Endodermal cell (in vitro differentiated cells): Measurements from ENCODE around the gene GPR4. TPM values are rescaled to one million over a fixed set of nuclear protein-coding genes. Genes with fewer than 3 reads are reported as not detected.
"Not testable (repeated sequence)": the region's sequence is repeated elsewhere in the genome, so short reads cannot be mapped to it uniquely, and the experiment has no call there.

ENCODE experiments used
- DNase-seq: peaks from one replicate; pipeline ENCODE4 v3.0.0-alpha.2; 2017
- H3K27ac ChIP-seq: 2 replicates; pipeline ENCODE4 v1.5.1; 2013; ENCODE audit warnings: mild to moderate bottlenecking, low read depth, low read length, moderate library complexity
- H3K27me3 ChIP-seq: 2 replicates; pipeline ENCODE4 v1.6.1; 2013; ENCODE audit warnings: mild to moderate bottlenecking, low read length, moderate library complexity; ENCODE audit not compliant: insufficient read depth, control insufficient read depth, poor library complexity, severe bottlenecking
- H3K36me3 ChIP-seq: 2 replicates; pipeline ENCODE4 v1.7.0; 2013; ENCODE audit warnings: mild to moderate bottlenecking, low read length, moderate library complexity; ENCODE audit not compliant: control insufficient read depth, insufficient read depth
- H3K4me1 ChIP-seq: one replicate; pipeline ENCODE4 v1.7.0; 2013; ENCODE audit warnings: low read length; ENCODE audit not compliant: control insufficient read depth, insufficient read depth
- H3K4me3 ChIP-seq: 2 replicates; pipeline ENCODE4 v1.5.1; 2013; ENCODE audit warnings: mild to moderate bottlenecking, low read length, moderate library complexity
- H3K9ac ChIP-seq: 2 replicates; pipeline ENCODE4 v1.6.1; 2013; ENCODE audit warnings: mild to moderate bottlenecking, low read length, moderate library complexity; ENCODE audit not compliant: poor library complexity, severe bottlenecking; ENCODE audit errors: extremely low read depth
- H3K9me3 ChIP-seq: 2 replicates; pipeline ENCODE4 v1.6.1; 2013; ENCODE audit warnings: mild to moderate bottlenecking, low read length, moderate library complexity; ENCODE audit not compliant: control insufficient read depth
- H3K27ac Mint-ChIP-seq: 2 replicates; pipeline ENCODE4 v1.8.0; 2020; ENCODE audit warnings: mixed read lengths
- H3K27me3 Mint-ChIP-seq: 2 replicates; pipeline ENCODE4 v1.8.0; 2021; ENCODE audit warnings: mild to moderate bottlenecking, mixed read lengths; ENCODE audit not compliant: insufficient read depth
- H3K36me3 Mint-ChIP-seq: 2 replicates; pipeline ENCODE4 v1.8.0; 2020; ENCODE audit warnings: low read depth, mixed read lengths
- H3K4me1 Mint-ChIP-seq: 2 replicates; pipeline ENCODE4 v1.8.0; 2020; ENCODE audit warnings: mixed read lengths
- H3K4me3 Mint-ChIP-seq: 2 replicates; pipeline ENCODE4 v1.8.0; 2020; ENCODE audit warnings: mild to moderate bottlenecking, moderate library complexity, mixed read lengths
- H3K9me3 Mint-ChIP-seq: 2 replicates; pipeline ENCODE4 v1.8.0; 2020; ENCODE audit warnings: mild to moderate bottlenecking, mixed read lengths
- WGBS, 2 experiments: methylation state at CpG; one replicate each; pipeline versions ENCODE4 v1.1.5 to v1.1.7; 2013; ENCODE audit warnings: missing lambda C conversion rate in 2 of 2, mixed read lengths in 1 of 2; ENCODE audit not compliant: insufficient coverage in 1 of 2, insufficient read length in 1 of 2; 5-methylcytosine and 5-hydroxymethylcytosine counted together
- total RNA-seq, 2 donors: library from RNA; stranded (reverse); fragmentation: NEBNext Ultra II Directional in 1 of 2; extraction: Animal tissue kit (Norgen Biotek cat#: 25700) in 1 of 2; gene quantifications; 2 replicates in 1 of 2; 3 replicates in 1 of 2; pipeline ENCODE4 v1.2.1, GENCODE V29; 2021
- TF ChIP-seq, protein P1 (sequence below): fragments of 200-600 bp; sonication (generic); conservative IDR thresholded peaks from 2 replicates; pipeline ENCODE4 v1.5.0; 2021; ENCODE audit warnings: antibody characterized with exemption, mild to moderate bottlenecking

GPR4 gene
- total RNA-seq, 2 donors from 2014 or later: not detected

DNA sequence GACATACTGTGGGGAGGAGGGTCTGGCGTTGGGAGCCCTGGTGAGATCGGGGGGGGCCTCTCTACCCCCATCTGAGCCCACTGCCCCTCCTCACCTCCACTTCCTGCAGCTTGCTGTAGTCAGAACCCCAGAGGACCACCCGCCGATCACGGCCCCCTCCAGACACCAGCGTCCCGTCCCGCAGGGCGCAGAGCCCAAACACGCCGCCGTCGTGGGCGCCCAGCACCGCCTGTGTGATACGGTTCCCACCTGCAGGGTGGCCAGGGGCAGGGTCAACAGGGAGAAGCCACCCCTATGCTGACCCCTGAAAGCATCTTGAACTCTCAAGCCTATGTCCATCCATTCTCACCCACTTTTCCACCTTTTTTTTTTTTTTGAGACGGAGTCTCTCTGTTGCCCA, 19.4 kb upstream of the GPR4 start:
- H3K9ac ChIP-seq: no peak overlapping the region
- no peaks in the 10 kb centered on the region for H3K4me1 ChIP-seq
- peaks cover 6% of the 10 kb centered on the region for H3K36me3 ChIP-seq
- Mint-ChIP-seq H3K4me3 (no peak overlapping the region), H3K4me1 (no peaks in the 10 kb centered on the region), H3K36me3 (peaks cover 49% of the 10 kb centered on the region), H3K27me3 (no peaks in the 10 kb centered on the region), H3K9me3 (no peaks in the 10 kb centered on the region), H3K27ac (no peak overlapping the region)
- TF ChIP-seq, protein P1, sequence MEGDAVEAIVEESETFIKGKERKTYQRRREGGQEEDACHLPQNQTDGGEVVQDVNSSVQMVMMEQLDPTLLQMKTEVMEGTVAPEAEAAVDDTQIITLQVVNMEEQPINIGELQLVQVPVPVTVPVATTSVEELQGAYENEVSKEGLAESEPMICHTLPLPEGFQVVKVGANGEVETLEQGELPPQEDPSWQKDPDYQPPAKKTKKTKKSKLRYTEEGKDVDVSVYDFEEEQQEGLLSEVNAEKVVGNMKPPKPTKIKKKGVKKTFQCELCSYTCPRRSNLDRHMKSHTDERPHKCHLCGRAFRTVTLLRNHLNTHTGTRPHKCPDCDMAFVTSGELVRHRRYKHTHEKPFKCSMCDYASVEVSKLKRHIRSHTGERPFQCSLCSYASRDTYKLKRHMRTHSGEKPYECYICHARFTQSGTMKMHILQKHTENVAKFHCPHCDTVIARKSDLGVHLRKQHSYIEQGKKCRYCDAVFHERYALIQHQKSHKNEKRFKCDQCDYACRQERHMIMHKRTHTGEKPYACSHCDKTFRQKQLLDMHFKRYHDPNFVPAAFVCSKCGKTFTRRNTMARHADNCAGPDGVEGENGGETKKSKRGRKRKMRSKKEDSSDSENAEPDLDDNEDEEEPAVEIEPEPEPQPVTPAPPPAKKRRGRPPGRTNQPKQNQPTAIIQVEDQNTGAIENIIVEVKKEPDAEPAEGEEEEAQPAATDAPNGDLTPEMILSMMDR: no peak
- no peaks in the 10 kb centered on the region for H3K9me3 ChIP-seq
- H3K27me3 ChIP-seq: no peaks in the 10 kb centered on the region
- WGBS, 2 experiments: 93 to 97% methylated on average over 6 to 16 of the region's 17 CpGs
- DNase-seq: no peak
- H3K27ac ChIP-seq: no peak overlapping the region
- no peak overlapping the region for H3K4me3 ChIP-seq

DNA sequence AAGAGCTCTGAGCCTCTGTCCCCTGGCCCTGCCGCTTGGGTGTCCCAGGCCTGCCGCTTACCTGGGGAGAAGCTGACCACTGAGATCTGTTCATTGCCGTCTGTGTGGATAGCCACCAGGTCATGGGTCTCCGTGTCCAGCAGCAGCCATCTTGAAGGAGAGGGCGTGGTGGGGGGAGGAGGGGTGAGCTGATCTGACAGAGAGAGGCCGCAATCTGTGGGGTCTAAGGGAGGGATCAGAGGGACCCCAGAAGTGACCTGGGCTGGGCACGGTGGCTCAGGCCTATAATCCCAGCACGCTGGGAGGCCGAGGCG, 14.6 kb upstream of the GPR4 start:
- Histone ChIP-seq H3K9ac (peak overlapping the region; percentile 68), H3K4me3 (peak overlapping the region; percentile 60), H3K27ac (no peak overlapping the region), H3K36me3 (peaks cover 34% of the 10 kb centered on the region), H3K9me3 (no peaks in the 10 kb centered on the region), H3K4me1 (no peaks in the 10 kb centered on the region), H3K27me3 (no peaks in the 10 kb centered on the region)
- Mint-ChIP-seq H3K27ac (peak overlapping the region; percentile 96), H3K4me1 (peaks cover 4% of the 10 kb centered on the region), H3K36me3 (peaks cover 46% of the 10 kb centered on the region), H3K27me3 (no peaks in the 10 kb centered on the region), H3K4me3 (peak overlapping the region; percentile 69), H3K9me3 (no peaks in the 10 kb centered on the region)
- DNase-seq: peak; percentile 83
- TF ChIP-seq, protein P1: no peak
- WGBS, 2 experiments: 75 to 85% methylated on average over 5 to 10 of the region's 10 CpGs

DNA sequence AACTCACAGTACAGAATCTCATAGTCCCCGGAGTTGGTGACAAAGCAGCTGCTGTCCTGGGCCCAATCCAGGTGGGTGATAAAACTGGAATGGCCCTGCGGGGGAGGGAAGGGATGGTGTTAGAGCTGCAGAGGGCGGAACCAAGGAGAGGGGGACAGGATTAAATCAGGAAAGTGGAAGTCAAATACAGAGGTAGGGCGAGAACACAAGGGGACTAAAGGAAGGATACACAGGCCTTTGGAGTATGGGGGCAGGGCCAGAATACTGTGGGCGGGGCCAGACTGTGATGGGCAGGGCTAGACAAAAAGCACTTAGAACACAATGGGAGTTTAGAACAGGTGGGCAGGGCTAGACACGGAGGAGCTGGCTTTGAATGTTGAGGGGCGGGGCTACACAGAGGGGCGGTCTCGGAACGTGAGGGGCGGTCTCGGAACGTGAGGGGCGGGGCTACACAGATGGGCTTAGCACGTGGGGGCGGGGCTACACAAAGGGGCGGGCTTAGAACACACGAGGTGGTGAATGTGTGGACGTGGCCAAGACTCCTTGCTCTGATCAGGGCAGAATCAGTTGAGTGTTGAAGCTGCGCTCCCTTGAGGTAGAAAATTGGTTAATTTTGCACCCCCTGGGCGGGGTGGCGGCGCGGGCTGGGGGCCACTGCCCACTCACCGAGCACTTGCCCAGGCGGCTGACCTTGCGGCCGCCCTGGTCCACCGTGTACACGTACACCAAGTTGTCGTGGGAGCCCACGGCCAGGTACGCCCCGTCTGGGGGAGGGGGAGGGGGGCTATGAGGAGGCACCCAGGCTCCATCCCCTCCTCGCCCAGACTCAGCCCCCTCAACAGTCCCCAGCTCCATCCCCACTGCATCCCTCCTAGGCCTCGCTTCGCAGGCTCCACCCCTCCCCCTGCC, 14.0 kb upstream of the GPR4 start:
- H3K36me3 Mint-ChIP-seq: peaks cover 50% of the 10 kb centered on the region
- peak overlapping the region; percentile 96 for H3K27ac Mint-ChIP-seq
- Histone ChIP-seq H3K4me3 (peak overlapping the region; percentile 82), H3K36me3 (peaks cover 35% of the 10 kb centered on the region), H3K27me3 (no peaks in the 10 kb centered on the region), H3K27ac (peak overlapping the region; percentile 82), H3K9me3 (no peaks in the 10 kb centered on the region), H3K4me1 (no peaks in the 10 kb centered on the region), H3K9ac (peak overlapping the region; percentile 78)
- peak; percentile 100 for DNase-seq
- peaks cover 4% of the 10 kb centered on the region for H3K4me1 Mint-ChIP-seq
- WGBS, 2 experiments: 24 to 42% methylated on average over 16 to 33 of the region's 37 CpGs
- H3K9me3 Mint-ChIP-seq: no peaks in the 10 kb centered on the region
- H3K27me3 Mint-ChIP-seq: no peaks in the 10 kb centered on the region
- TF ChIP-seq, protein P1: no peak
- peak overlapping the region; percentile 69 for H3K4me3 Mint-ChIP-seq

DNA sequence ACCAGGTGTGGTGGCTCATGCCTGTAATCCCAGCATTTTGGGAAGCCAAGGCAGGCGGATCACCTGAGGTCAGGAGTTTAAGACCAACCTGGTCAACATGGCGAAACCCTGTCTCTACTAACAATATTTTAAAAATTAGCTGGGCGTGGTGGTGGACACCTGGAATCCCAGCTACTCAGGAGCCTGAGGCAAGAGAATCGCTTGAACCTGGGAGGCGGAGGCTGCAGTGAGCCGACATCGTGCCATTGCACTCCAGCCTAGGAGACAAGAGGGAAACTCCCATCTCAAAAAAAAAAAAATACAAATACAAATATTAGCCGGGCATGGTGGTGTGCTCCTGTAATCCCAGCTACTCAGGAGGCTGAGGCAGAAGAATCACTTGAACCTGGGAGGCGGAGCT, 13.0 kb upstream of the GPR4 start:
- H3K36me3 Mint-ChIP-seq: peaks cover 50% of the 10 kb centered on the region
- not testable (repeated sequence) for H3K27ac ChIP-seq, H3K27ac Mint-ChIP-seq, H3K27me3 Mint-ChIP-seq, H3K9me3 Mint-ChIP-seq, H3K4me1 ChIP-seq, H3K9ac ChIP-seq, H3K9me3 ChIP-seq, H3K27me3 ChIP-seq, H3K4me3 ChIP-seq, H3K4me1 Mint-ChIP-seq, DNase-seq
- H3K4me3 Mint-ChIP-seq: peak overlapping the region; percentile 69
- 90 to 95% methylated on average over 3 to 8 of the region's 9 CpGs for WGBS, 2 experiments
- peaks cover 35% of the 10 kb centered on the region for H3K36me3 ChIP-seq
